K562 (cell line): Measurements from ENCODE around the gene ZNF747.

Experiments
- ZC3H4 ChIP-seq: sonication (generic); formaldehyde crosslinking; IDR thresholded peaks from 2 replicates; pipeline ENCODE4 v1.9.0; 2021; ENCODE audit warnings: missing genetic modification reagents, borderline replicate concordance
- TF ChIP-seq, protein P1 (sequence below), 2 experiments: fragments of 450-650 bp; formaldehyde crosslinking in 1 of 2; IDR thresholded peaks; 2 replicates each; pipeline versions ENCODE4 v1.4.0 to v1.6.1; 2014 to 2020; ENCODE audit warnings: mild to moderate bottlenecking in 2 of 2, borderline replicate concordance in 1 of 2, low read depth in 1 of 2
- TF ChIP-seq, protein P2 (sequence below), 3 experiments: IDR thresholded peaks in 2 of 3; conservative IDR thresholded peaks in 1 of 3; 2 replicates each; pipeline ENCODE4 v1.5.1; 2011 to 2012; ENCODE audit warnings: low read length in 3 of 3, mild to moderate bottlenecking in 3 of 3, control low read depth in 2 of 3, improper control_type of control experiment in 1 of 3, inconsistent platforms in 1 of 3, low read depth in 1 of 3, mixed read lengths in 1 of 3, moderate library complexity in 1 of 3; ENCODE audit not compliant: insufficient read depth in 2 of 3

DNA sequence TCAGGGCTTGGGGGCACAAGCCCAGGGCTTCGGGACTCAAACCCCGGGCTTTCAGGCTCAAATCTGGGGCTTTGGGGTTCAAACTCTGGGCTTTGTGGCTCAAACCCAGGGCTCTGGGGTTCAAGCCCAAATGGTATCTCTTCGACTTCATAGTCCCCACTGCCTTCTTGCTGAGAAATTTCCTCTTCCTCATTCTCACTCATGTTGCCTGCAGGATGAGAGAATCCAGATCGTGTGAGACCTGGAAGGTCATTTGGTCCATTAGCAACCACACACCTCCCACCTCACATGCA, 8.9 kb downstream of the ZNF747 start:
- no peak for TF ChIP-seq ZC3H4
- TF ChIP-seq, protein P1, sequence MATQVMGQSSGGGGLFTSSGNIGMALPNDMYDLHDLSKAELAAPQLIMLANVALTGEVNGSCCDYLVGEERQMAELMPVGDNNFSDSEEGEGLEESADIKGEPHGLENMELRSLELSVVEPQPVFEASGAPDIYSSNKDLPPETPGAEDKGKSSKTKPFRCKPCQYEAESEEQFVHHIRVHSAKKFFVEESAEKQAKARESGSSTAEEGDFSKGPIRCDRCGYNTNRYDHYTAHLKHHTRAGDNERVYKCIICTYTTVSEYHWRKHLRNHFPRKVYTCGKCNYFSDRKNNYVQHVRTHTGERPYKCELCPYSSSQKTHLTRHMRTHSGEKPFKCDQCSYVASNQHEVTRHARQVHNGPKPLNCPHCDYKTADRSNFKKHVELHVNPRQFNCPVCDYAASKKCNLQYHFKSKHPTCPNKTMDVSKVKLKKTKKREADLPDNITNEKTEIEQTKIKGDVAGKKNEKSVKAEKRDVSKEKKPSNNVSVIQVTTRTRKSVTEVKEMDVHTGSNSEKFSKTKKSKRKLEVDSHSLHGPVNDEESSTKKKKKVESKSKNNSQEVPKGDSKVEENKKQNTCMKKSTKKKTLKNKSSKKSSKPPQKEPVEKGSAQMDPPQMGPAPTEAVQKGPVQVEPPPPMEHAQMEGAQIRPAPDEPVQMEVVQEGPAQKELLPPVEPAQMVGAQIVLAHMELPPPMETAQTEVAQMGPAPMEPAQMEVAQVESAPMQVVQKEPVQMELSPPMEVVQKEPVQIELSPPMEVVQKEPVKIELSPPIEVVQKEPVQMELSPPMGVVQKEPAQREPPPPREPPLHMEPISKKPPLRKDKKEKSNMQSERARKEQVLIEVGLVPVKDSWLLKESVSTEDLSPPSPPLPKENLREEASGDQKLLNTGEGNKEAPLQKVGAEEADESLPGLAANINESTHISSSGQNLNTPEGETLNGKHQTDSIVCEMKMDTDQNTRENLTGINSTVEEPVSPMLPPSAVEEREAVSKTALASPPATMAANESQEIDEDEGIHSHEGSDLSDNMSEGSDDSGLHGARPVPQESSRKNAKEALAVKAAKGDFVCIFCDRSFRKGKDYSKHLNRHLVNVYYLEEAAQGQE (IDR thresholded peaks at IDR 0.05; ENCODE audit: borderline replicate concordance): no peak
- TF ChIP-seq, protein P1 (CRISPR knock-in tag; IDR thresholded peaks at IDR 0.05; ENCODE audit: low read depth): no peak
- TF ChIP-seq, protein P2, sequence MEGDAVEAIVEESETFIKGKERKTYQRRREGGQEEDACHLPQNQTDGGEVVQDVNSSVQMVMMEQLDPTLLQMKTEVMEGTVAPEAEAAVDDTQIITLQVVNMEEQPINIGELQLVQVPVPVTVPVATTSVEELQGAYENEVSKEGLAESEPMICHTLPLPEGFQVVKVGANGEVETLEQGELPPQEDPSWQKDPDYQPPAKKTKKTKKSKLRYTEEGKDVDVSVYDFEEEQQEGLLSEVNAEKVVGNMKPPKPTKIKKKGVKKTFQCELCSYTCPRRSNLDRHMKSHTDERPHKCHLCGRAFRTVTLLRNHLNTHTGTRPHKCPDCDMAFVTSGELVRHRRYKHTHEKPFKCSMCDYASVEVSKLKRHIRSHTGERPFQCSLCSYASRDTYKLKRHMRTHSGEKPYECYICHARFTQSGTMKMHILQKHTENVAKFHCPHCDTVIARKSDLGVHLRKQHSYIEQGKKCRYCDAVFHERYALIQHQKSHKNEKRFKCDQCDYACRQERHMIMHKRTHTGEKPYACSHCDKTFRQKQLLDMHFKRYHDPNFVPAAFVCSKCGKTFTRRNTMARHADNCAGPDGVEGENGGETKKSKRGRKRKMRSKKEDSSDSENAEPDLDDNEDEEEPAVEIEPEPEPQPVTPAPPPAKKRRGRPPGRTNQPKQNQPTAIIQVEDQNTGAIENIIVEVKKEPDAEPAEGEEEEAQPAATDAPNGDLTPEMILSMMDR (IDR thresholded peaks at IDR 0.05 in 2 of 3, conservative IDR thresholded peaks at IDR 0.05 in 1 of 3; ENCODE audit: insufficient read depth in 2 of 3, low read depth in 1 of 3, low read length in 3 of 3): no peak
